ENCODE data around the gene MORC2. TPM values are rescaled to one million over a fixed set of nuclear protein-coding genes. Genes with fewer than 3 reads are reported as not detected.

MORC2 gene
- total RNA-seq, 5 donors from 2014 or later (not counting 1 experiment from before 2014, with no cell fraction given), result 33.6 to 49.1 (median 45.4) TPM

DNA sequence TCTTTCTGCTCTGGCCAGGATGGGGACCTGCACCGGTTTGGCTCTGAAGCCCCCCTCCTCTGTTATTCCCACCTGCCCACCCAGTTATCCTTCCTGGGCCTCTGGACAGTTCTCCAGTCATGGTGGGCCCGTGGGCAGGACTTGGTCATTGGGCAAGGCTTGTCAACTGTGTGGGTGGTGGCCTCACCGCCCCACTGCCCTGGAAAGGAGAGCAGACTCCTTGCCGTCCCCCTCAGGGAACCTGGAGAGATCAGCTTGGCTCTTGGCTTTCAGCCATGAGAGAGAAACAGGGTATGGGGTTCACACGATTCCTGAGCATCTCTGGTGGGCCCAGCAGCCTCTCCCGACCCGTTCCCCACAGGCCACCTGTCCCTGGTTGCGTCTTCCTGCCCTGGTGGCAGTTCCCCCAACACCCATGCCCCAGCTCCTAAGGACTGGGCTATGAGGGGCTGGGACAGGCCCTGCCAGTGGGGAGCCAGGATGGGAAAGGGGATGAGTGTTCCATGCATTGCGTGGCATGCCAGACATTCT is 92.3 kb downstream of the MORC2 start:
- Mint-ChIP-seq H3K27ac (no peak overlapping the region), H3K9me3 (no peaks in the 10 kb centered on the region), H3K4me1 (no peaks in the 10 kb centered on the region), H3K4me3 (no peak overlapping the region), H3K27me3 (no peaks in the 10 kb centered on the region), H3K36me3 (no peaks in the 10 kb centered on the region)
- CTCF ChIA-PET, result no interaction called here
- Histone ChIP-seq H3K27me3 (replicated peaks in 1 of 2; ENCODE audit: control insufficient read depth in 2 of 2, extremely low read depth in 1 of 2, insufficient read depth in 2 of 2, low read length in 1 of 2) (peaks cover 0 to 9% of the 10 kb centered on the region in 2 experiments), H3K9me3 (no peaks in the 10 kb centered on the region), H3K4me1 (ENCODE audit: control insufficient read depth in 1 of 2, extremely low read depth in 1 of 2, insufficient read depth in 2 of 2, low read length in 2 of 2) (no peaks in the 10 kb centered on the region), H3K36me3 (ENCODE audit: control insufficient read depth in 2 of 2, extremely low read depth in 1 of 2, insufficient read depth in 1 of 2, low read length in 1 of 2) (no peaks in the 10 kb centered on the region), H3K27ac (ENCODE audit: low read length) (no peak overlapping the region), H3K4me3 (ENCODE audit: control insufficient read depth in 1 of 2, extremely low read depth in 1 of 2, low read length in 1 of 2) (no peak overlapping the region)
- POLR2A ChIA-PET, result no interaction called here
- no peak for DNase-seq
- no peak for ATAC-seq (replicated peaks in 1 of 4)
- WGBS (ENCODE audit: insufficient coverage), result 73% methylated on average over 2 of the region's 9 CpGs

DNA sequence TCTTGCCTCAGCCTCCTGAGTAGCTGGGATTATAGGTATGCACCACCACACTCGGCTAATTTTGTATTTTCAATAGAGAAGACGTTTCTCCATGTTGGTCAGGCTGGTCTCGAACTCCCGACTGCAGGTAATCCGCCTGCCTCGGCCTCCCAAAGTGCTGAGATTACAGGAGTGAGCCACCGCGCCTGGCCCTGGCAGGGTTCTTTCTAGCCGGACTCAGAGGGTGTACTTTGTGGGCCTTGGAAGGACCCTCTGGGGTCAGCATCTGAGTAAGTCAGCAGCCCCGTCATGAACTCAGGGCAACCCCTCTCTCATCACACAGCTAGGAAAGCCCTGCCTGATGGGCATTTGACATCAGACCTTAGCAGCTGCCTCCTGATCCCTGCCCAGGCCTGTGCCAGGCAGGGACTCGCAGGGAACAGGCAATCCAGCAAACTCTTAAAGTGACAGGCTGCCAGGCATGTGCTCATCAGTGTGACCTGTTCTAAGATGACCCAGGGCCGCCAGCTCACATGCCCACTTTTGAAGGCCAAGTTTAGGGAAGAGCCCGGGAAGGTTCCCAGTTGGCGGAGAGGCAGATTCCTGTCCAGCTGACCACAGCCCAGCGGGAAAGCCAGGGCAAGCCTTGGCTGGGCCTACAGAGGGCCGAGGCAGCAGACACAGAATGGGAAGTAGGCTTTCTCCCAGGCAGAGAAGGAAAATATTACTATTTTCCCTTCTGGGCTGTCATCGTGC is 92.9 kb downstream of the MORC2 start:
- Mint-ChIP-seq H3K27ac (no peak overlapping the region), H3K27me3 (no peaks in the 10 kb centered on the region), H3K4me3 (no peak overlapping the region), H3K4me1 (no peaks in the 10 kb centered on the region), H3K9me3 (no peaks in the 10 kb centered on the region), H3K36me3 (no peaks in the 10 kb centered on the region)
- no peak for ATAC-seq (replicated peaks in 1 of 4)
- Histone ChIP-seq H3K36me3 (ENCODE audit: control insufficient read depth in 2 of 2, extremely low read depth in 1 of 2, insufficient read depth in 1 of 2, low read length in 1 of 2) (no peaks in the 10 kb centered on the region), H3K9me3 (no peaks in the 10 kb centered on the region), H3K4me3 (ENCODE audit: control insufficient read depth in 1 of 2, extremely low read depth in 1 of 2, low read length in 1 of 2) (no peak overlapping the region), H3K4me1 (ENCODE audit: control insufficient read depth in 1 of 2, extremely low read depth in 1 of 2, insufficient read depth in 2 of 2, low read length in 2 of 2) (no peaks in the 10 kb centered on the region), H3K27me3 (replicated peaks in 1 of 2; ENCODE audit: control insufficient read depth in 2 of 2, extremely low read depth in 1 of 2, insufficient read depth in 2 of 2, low read length in 1 of 2) (peaks cover 0 to 9% of the 10 kb centered on the region in 2 experiments), H3K27ac (ENCODE audit: low read length) (no peak overlapping the region)
- POLR2A ChIA-PET, result no interaction called here
- no peak for DNase-seq
- CTCF ChIA-PET, result no interaction called here
- 89% methylated on average over 11 of the region's 17 CpGs for WGBS (ENCODE audit: insufficient coverage)

Other genes starting within 250 kb of the MORC2 start
- gene TUG1, start 491 bp upstream of the MORC2 start, total RNA-seq, result 100 to 1,000 TPM in 2 of 5 donors, 10 to 100 TPM in 3; 92.6 to 115 (median 94.8) TPM
- gene SMTN, start 112.5 kb upstream of the MORC2 start, total RNA-seq, result 10 to 100 TPM in 1 of 5 donors, 1 to 10 TPM in 4; 2.6 to 10.1 (median 3.8) TPM
- gene SELENOM, start 138.8 kb upstream of the MORC2 start, total RNA-seq, result 10 to 100 TPM; 46.4 to 67.8 (median 53.7) TPM
- 1 to 10 TPM in 1 of 5 donors, under 1 TPM in 4; 0.23 to 1.1 (median 0.35) TPM for gene INPP5J, start 154.2 kb upstream of the MORC2 start, total RNA-seq
- gene PLA2G3, start 171.7 kb upstream of the MORC2 start, total RNA-seq, result not detected
- gene RNF185, start 191.4 kb upstream of the MORC2 start, total RNA-seq, result 10 to 100 TPM; 12.2 to 29.8 (median 25.9) TPM
- gene LIMK2, start 243.5 kb upstream of the MORC2 start, total RNA-seq, result 10 to 100 TPM; 21.5 to 31.5 (median 29.7) TPM

Measured in T-cell (primary cell).